NCI-H345 treated with DMSO at 0.1 percent for 48 hours (cell line): ENCODE data around the gene PRPS2.

ENCODE experiments used
- DNase-seq: peaks from one replicate; lab custom pipeline; 2025; ENCODE audit not compliant: unreplicated experiment; lab: John Stamatoyannopoulos, UW

The PRPS2 gene

DNA sequence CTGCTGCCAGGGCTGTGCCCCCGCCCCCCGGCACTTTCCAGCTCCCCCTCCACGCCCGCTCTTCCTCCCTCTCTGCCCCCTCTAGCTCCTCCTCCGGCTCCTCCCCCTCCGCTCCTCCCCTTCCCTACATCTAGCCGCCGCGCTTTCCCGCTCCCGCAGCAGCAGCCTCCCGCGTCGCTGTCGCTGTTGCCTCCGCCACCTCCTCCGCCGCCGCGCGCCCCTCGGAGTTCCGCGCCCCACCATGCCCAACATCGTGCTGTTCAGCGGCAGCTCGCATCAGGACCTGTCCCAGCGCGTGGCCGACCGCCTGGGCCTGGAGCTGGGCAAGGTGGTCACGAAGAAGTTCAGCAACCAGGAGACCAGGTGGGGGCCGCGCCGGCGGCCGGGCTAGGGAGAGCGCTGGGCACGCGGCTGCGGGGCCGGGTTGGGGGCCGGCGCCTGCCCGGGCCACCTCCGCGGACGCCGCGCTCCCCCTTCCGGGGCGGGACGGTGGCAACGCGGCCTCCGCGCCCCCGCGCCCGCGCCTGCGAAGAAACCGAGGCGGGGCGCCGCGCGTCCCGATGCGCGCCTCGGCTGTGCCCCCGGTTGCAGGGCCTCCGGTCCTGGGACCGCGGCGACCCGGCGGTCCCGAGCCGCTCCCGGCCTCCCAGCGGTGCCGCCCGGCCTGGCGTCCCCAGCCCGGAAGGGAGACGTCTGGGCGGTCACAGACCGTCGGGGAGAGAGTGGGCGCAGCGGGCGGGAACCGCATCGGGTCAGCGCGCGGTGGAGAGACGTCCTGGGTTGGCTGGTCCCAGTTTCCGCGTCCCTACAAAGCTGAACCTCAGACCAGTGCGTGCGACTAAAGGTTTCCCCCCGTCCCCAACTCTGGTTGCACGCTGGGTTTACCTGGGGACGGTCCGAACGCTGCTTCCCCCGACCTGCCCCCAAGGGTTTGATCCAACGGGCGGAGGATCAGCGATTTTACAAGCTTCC, at the start of gene PRPS2:
Gene PRPS2, plus strand, starts transcription at position 156 of the 972 bp plus-strand sequence. Its CDS starts 86 bp downstream, at position 242.
- peak; percentile 23 for DNase-seq

DNA sequence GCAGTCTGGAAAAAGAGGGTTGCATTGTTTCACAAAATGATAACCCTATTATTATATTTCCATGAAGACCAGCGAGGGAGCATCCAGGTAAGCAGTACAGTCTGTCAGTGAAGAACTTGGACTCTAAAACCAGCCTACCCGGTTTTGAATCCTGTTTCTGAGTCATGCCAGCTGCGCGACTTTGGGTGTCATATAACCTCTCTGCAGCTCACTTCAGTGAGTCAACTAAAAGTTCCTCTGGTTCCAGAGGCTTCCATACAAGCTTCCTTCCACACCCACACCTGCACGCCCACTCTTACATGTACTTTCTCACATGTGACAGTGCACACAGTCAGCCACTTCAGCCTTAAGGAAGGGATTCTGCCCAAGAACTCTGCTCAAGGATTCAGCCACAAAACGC, 49.8 kb upstream of the PRPS2 start:
- DNase-seq: no peak

DNA sequence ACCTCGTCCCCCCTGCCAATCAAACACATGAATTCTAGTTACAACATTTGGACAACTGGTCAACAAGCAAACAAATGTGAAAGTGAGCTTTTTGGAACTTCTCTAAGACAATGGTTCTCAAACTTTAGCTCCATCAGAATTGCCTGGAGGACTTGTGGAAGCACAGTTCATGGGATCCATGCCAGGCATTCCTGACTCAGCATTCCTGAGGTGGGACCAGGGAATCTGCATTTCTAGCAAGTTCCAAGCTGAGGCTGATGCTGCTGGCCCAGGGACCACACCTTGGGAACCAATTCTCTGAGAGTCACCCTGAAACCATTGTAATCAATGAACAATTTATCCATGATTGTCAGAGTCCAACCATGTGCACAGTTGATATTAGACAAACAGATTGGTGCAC, 43.8 kb upstream of the PRPS2 start:
- no peak for DNase-seq

DNA sequence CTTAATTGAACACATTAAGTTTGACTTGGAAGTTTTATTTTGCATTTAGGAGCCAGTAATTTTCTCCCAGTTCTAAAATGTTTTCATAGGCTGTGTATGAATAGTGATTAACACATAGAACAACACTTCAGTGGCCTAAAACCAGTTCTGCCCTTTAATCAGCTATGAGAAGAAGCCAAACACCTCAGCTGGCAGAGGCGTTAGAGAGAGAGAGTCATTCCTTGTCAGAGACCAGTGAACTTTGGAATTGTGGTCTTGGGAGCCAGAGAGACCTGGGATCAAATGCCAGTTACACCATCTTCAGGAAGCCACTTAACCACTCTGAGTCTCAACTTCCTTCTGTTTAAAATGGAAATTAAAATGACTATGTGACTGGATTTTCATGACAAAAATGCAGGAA, 39.3 kb upstream of the PRPS2 start:
- no peak for DNase-seq

- no peak for DNase-seq
Observed at GRCh38 chrX:12753366-12753765, 37.8 kb upstream of the PRPS2 start.

DNA sequence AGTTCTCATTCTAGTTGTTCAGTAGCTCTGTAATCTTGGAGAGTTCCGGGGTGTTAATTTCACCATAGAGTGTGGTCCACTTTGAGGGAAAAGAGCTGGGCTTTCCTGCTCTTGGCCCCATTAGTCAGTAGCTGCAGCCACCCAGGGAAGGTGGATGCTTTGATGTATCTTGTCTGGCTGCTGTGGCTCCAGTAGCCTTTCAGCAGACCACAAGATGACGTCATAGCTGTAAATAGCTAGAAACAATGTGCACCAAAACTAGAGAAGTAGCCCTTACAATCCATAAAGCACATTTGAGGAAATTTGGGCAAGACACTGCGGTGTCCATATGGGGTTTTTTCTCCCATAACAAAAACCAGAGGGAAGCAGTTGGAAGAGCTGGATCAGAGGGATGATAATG, 32.9 kb upstream of the PRPS2 start:
- no peak for DNase-seq

DNA sequence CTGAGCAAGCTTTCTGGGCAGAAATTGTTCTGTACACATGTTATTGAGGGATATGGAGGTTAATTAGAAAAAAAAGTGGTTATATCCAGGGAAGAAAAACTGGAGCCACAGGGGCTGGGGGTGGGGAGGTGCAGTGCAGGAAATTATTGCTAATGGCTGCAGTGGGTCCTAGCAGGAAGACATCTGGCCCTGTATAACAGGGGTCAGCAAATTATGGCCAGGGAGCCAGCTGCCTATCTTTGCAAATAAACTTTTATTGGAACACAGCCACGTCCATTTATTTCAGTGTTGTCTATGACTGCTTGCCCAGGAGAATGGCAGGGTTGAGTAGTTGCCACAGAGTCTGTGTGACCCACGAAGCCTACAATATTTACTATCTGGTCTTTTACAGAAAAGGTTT, 23.4 kb upstream of the PRPS2 start:
- DNase-seq: no peak

GRCh38 chrX:12768491-12768890, 22.7 kb upstream of the PRPS2 start:
- no peak for DNase-seq

GRCh38 chrX:12770440-12770839, 20.8 kb upstream of the PRPS2 start:
- DNase-seq: no peak

- DNase-seq: no peak
Observed at GRCh38 chrX:12771445-12772069, 19.7 kb upstream of the PRPS2 start.

GRCh38 chrX:12777670-12778069, 13.5 kb upstream of the PRPS2 start:
- DNase-seq: no peak

GRCh38 chrX:12779534-12779933, 11.7 kb upstream of the PRPS2 start:
- no peak for DNase-seq

DNA sequence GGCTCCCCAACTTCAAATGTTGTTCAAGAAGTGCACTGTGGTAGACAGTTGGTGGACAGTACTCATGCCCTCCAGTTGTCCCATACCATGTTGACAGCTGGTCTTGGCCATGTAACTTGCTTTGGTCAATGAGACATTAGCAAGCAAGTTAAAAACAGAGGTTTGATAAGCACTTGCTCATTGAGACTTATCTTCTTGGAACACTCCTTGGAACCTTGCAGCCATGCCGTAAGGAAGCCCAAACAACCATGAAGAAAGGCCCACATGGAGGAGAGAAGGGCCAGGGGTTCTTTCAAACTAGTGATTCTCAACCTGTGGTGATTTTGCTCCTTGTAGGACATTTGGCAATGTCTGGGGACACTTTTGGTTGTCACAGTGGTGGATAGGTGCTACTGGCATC, 2.6 kb upstream of the PRPS2 start:
- DNase-seq: no peak

DNA sequence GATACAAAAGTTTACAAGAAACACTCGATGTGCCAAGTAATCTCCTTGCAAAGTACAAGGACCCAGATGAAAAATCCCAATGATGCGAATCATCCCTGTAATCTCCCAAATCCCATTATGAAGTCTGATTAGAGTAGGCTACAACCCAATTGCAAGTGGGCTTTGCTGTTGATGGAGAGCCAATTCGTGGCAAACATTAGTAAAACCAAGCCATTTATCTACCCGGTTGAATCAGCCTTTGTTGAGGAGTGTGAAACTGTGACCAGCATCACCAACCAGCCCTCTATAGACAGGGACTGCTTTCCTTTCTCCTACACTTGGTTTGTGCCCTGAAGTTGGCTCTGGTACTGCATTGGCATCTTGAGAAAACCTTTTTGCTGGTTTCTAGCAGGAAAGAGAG, 1.2 kb upstream of the PRPS2 start:
- no peak for DNase-seq

GRCh38 chrX:12790885-12791256, 341 bp upstream of the PRPS2 start:
- peak; percentile 20 for DNase-seq

DNA sequence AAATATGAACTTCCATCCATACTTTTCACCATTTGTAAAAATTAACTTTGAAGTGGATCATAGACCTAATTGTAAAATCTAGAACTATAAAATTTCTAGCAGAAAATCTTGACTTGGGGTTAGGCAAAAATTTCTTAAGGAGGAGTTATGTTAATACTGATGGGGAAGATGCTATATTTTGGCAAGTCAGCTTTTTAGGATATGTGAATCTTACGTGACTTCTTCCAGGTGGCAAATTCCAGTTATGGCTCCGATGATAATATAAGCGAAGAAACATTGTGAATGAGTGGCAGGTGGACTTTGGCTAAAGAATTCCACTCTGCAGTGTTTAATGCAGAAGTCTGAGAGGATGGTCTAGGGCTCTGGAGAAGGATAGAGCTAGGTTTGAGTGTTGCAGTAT, 1.5 kb downstream of the PRPS2 start:
- no peak for DNase-seq

GRCh38 chrX:12794654-12795053, 3.4 kb downstream of the PRPS2 start:
- DNase-seq: no peak

- DNase-seq: no peak
Observed at GRCh38 chrX:12798601-12799000, 7.4 kb downstream of the PRPS2 start.

DNA sequence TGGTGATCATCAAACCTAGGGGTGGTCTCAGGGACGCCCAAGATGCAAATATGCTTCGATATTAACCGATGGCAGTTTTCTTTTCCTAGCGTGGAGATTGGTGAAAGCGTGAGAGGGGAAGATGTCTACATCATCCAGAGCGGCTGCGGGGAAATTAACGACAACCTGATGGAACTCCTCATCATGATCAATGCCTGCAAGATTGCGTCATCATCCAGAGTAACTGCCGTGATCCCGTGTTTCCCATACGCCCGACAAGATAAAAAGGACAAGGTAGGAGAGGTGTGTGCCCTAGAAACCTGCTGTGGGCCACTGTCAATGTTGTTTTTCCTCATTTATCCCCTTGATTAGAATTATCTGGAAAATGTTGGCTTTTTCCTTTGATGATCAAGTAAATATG, 7.9 kb downstream of the PRPS2 start:
- no peak for DNase-seq

- no peak for DNase-seq
Observed at GRCh38 chrX:12802741-12803140, 11.5 kb downstream of the PRPS2 start.

DNA sequence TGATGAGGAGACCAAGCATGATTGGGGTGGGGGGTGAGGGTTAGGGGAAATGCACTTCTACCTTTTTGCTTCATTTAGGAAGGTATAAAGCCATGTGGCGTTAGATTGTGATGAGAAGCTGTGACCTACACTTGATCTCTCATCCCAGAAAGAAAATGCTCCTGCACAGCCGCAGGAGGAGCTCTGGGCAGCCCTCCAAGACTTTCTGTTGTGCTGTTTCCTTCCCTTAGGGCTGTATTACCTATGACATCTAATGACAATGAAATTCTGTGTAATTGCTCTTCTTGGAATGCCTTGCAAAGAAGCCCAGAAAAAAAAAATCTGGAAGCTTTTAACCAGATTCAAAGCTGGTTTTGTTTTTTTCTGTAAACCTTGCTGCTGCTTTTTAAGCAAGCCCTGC, 13.4 kb downstream of the PRPS2 start:
- DNase-seq: no peak

DNA sequence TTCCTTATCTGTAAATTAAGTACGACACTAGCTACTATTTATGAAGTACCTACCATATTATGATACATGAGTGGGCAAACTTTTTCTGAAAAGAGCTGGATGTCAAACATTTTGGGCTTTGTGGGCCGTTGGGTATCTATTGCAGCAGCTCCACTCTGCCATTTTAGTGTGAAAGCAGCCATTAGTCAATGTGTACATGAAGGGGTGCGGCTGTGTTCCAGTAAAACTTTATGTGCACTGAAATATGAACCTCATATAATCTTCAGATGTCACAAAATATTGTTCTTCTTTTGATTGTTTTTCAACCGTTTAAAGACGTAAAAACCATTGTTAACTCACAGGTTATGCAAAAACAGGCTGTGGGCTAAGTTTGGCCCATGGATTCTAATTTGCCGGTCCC, 14.1 kb downstream of the PRPS2 start:
- no peak for DNase-seq
